ENCODE results near the gene LRRC38. TPM values are rescaled to one million over a fixed set of nuclear protein-coding genes. Genes with fewer than 3 reads are reported as not detected.

Gene LRRC38
- total RNA-seq, 1 experiment from 2014 or later, result not detected

DNA sequence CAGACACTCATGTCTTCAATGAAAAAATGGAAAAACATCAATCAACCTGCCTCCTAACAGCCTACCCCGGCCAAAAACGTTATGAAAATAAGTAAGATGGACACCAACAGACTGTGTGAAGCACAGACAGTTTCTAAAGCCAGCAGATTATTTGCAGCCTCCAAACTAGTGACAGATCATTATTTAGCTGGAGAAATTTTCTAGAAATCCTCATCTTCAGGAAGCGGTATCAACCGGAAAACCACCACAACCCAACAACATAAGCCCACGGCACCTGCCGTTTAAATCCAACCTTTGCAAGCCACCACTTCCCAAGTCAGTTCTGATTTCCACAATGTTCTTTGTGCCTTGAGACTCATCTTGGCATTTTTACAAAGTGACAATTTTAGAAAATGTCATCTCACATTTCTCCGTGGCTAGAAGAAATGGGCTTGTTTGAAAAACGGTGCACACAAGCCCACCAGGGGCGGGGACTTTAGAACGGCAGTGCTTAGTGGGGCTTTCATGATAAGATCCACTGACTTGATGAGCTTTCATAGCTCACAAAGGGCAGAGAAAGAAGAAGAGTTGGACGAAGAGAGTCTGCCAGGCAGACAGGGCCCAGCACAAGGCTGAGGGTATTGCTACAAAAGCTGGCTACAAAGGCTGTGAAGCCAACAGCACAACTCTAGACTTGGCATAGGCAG, 34.5 kb downstream of the LRRC38 start:
- Histone ChIP-seq H3K4me2 (ENCODE audit: low read length) (no peak overlapping the region), H2AFZ (ENCODE audit: low read depth, low read length, poor library complexity, severe bottlenecking) (no peak overlapping the region), H3K9me2 (ENCODE audit: insufficient read depth) (no peaks in the 10 kb centered on the region), H3K36me3 (ENCODE audit: control insufficient read depth in 1 of 2, insufficient read depth in 2 of 2, low read length in 2 of 2) (no peaks in the 10 kb centered on the region), H4K20me1 (ENCODE audit: insufficient read depth) (no peaks in the 10 kb centered on the region), H3K9me3 (ENCODE audit: control insufficient read depth in 1 of 2, insufficient read depth in 1 of 2, low read depth in 1 of 2, low read length in 2 of 2) (no peaks in the 10 kb centered on the region), H3K9ac (ENCODE audit: low read length) (no peak overlapping the region), H3K4me1 (ENCODE audit: control insufficient read depth in 1 of 2, insufficient read depth in 2 of 2, low read length in 2 of 2) (no peaks in the 10 kb centered on the region), H3K27me3 (ENCODE audit: insufficient read depth, low read length) (no peaks in the 10 kb centered on the region), H3K79me2 (ENCODE audit: insufficient read depth, low read length) (no peaks in the 10 kb centered on the region), H3K4me3 (replicated peaks in 1 of 2; ENCODE audit: low read depth in 1 of 2, low read length in 2 of 2) (no peak overlapping the region), H3K27ac (ENCODE audit: low read depth, low read length) (no peak overlapping the region)
- ChIA-PET RAD21 (ENCODE audit: low non-redundant PET in 1 of 2, low total read pairs in 2 of 2, uncharacterized antibody in 2 of 2, unreplicated experiment in 2 of 2) (no interaction called here), POLR2A (no interaction called here), CTCF (no interaction called here)
- ATAC-seq (no peak), DNase-seq (ENCODE audit: low read depth, low spot score) (no peak)
- intact Hi-C loops (cut with micrococcal nuclease), result no loop called here
- TF ChIP-seq POLR2A (IDR thresholded peaks at IDR 0.05; ENCODE audit: borderline replicate concordance, extremely low read depth, insufficient read depth, insufficient read length) (no peak), POLR2AphosphoS5 (IDR thresholded peaks at IDR 0.05; ENCODE audit: low read depth, low read length) (no peak), TCF7L2 (IDR thresholded peaks at IDR 0.05; ENCODE audit: borderline replicate concordance, extremely low read depth, insufficient read depth, insufficient read length) (no peak), EZH2phosphoT487 (IDR thresholded peaks at IDR 0.05; ENCODE audit: borderline replicate concordance) (no peak)
- BruUV-seq (replicated peaks), result no TSS peak

DNA sequence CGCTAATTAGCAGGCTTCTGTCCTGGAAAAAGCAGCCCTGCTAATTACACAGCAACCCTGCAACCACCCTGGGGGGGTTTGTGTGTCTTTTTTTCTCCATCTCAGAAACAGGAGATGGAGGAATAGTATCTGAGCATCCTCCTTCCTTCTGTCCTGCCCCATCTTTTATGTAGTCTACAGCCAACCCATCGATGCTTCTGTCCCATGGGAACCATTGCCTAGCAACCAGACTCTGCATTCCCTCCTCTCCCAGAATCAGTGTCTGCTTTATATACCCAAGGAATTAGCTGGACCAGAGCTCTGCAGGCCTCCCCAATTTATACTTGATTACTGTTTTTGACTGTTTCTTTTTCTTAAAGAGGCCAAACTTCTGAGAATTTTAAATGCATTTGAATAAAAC, 35.1 kb downstream of the LRRC38 start:
- CTCF ChIA-PET, result no interaction called here
- no peaks in the 10 kb centered on the region for H3K27me3 ChIP-seq (ENCODE audit: insufficient read depth, low read length)
- H3K4me1 ChIP-seq (ENCODE audit: control insufficient read depth in 1 of 2, insufficient read depth in 2 of 2, low read length in 2 of 2), result no peaks in the 10 kb centered on the region
- no peak for DNase-seq (ENCODE audit: low read depth, low spot score)
- no peaks in the 10 kb centered on the region for H3K36me3 ChIP-seq (ENCODE audit: control insufficient read depth in 1 of 2, insufficient read depth in 2 of 2, low read length in 2 of 2)
- ATAC-seq, result no peak
- RAD21 ChIA-PET (ENCODE audit: low non-redundant PET in 1 of 2, low total read pairs in 2 of 2, uncharacterized antibody in 2 of 2, unreplicated experiment in 2 of 2), result no interaction called here
- H3K4me2 ChIP-seq (ENCODE audit: low read length), result no peak overlapping the region
- no TSS peak for BruUV-seq (replicated peaks)
- H2AFZ ChIP-seq (ENCODE audit: low read depth, low read length, poor library complexity, severe bottlenecking), result no peak overlapping the region
- no peaks in the 10 kb centered on the region for H3K9me3 ChIP-seq (ENCODE audit: control insufficient read depth in 1 of 2, insufficient read depth in 1 of 2, low read depth in 1 of 2, low read length in 2 of 2)
- H3K27ac ChIP-seq (ENCODE audit: low read depth, low read length), result no peak overlapping the region
- no peak overlapping the region for H3K4me3 ChIP-seq (replicated peaks in 1 of 2; ENCODE audit: low read depth in 1 of 2, low read length in 2 of 2)
- no peaks in the 10 kb centered on the region for H3K9me2 ChIP-seq (ENCODE audit: insufficient read depth)
- POLR2A ChIA-PET, result no interaction called here
- intact Hi-C loops (cut with micrococcal nuclease), result no loop called here
- H3K79me2 ChIP-seq (ENCODE audit: insufficient read depth, low read length), result no peaks in the 10 kb centered on the region
- no peaks in the 10 kb centered on the region for H4K20me1 ChIP-seq (ENCODE audit: insufficient read depth)
- no peak overlapping the region for H3K9ac ChIP-seq (ENCODE audit: low read length)
- TF ChIP-seq RAD21 (IDR thresholded peaks at IDR 0.05; ENCODE audit: low read depth), result no peak
- TF ChIP-seq, protein P1, sequence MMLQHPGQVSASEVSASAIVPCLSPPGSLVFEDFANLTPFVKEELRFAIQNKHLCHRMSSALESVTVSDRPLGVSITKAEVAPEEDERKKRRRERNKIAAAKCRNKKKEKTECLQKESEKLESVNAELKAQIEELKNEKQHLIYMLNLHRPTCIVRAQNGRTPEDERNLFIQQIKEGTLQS (IDR thresholded peaks at IDR 0.05), result no peak
- TF ChIP-seq EZH2phosphoT487 (IDR thresholded peaks at IDR 0.05; ENCODE audit: borderline replicate concordance), result no peak
- TF ChIP-seq, protein P2, sequence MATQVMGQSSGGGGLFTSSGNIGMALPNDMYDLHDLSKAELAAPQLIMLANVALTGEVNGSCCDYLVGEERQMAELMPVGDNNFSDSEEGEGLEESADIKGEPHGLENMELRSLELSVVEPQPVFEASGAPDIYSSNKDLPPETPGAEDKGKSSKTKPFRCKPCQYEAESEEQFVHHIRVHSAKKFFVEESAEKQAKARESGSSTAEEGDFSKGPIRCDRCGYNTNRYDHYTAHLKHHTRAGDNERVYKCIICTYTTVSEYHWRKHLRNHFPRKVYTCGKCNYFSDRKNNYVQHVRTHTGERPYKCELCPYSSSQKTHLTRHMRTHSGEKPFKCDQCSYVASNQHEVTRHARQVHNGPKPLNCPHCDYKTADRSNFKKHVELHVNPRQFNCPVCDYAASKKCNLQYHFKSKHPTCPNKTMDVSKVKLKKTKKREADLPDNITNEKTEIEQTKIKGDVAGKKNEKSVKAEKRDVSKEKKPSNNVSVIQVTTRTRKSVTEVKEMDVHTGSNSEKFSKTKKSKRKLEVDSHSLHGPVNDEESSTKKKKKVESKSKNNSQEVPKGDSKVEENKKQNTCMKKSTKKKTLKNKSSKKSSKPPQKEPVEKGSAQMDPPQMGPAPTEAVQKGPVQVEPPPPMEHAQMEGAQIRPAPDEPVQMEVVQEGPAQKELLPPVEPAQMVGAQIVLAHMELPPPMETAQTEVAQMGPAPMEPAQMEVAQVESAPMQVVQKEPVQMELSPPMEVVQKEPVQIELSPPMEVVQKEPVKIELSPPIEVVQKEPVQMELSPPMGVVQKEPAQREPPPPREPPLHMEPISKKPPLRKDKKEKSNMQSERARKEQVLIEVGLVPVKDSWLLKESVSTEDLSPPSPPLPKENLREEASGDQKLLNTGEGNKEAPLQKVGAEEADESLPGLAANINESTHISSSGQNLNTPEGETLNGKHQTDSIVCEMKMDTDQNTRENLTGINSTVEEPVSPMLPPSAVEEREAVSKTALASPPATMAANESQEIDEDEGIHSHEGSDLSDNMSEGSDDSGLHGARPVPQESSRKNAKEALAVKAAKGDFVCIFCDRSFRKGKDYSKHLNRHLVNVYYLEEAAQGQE (IDR thresholded peaks at IDR 0.05; ENCODE audit: low read depth), result no peak
- no peak for TF ChIP-seq JUND (IDR thresholded peaks at IDR 0.05)
- no peak for TF ChIP-seq FOSL1 (IDR thresholded peaks at IDR 0.05; ENCODE audit: low read depth)
- TF ChIP-seq EZH2 (IDR thresholded peaks at IDR 0.05), result no peak
- no peak for TF ChIP-seq ZNF274 (IDR thresholded peaks at IDR 0.05; ENCODE audit: low read depth, low read length)
- no peak for TF ChIP-seq CEBPB (IDR thresholded peaks at IDR 0.05; ENCODE audit: low read depth)
- TF ChIP-seq YY1 (IDR thresholded peaks at IDR 0.05; ENCODE audit: extremely low read depth, insufficient replicate concordance, low read depth, low read length), result no peak
- TF ChIP-seq ZFX (IDR thresholded peaks at IDR 0.05), result no peak
- TF ChIP-seq, protein P3, sequence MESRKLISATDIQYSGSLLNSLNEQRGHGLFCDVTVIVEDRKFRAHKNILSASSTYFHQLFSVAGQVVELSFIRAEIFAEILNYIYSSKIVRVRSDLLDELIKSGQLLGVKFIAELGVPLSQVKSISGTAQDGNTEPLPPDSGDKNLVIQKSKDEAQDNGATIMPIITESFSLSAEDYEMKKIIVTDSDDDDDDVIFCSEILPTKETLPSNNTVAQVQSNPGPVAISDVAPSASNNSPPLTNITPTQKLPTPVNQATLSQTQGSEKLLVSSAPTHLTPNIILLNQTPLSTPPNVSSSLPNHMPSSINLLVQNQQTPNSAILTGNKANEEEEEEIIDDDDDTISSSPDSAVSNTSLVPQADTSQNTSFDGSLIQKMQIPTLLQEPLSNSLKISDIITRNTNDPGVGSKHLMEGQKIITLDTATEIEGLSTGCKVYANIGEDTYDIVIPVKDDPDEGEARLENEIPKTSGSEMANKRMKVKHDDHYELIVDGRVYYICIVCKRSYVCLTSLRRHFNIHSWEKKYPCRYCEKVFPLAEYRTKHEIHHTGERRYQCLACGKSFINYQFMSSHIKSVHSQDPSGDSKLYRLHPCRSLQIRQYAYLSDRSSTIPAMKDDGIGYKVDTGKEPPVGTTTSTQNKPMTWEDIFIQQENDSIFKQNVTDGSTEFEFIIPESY (IDR thresholded peaks at IDR 0.05; ENCODE audit: extremely low read depth, insufficient replicate concordance, low read length), result no peak
- TF ChIP-seq POLR2AphosphoS5 (IDR thresholded peaks at IDR 0.05; ENCODE audit: low read depth, low read length), result no peak
- TF ChIP-seq POLR2A (IDR thresholded peaks at IDR 0.05; ENCODE audit: borderline replicate concordance, extremely low read depth, insufficient read depth, insufficient read length), result no peak
